Right lobe of liver (tissue), 6 donors: ENCODE results near the gene CPA2. TPM values are rescaled to one million over a fixed set of nuclear protein-coding genes. Genes with fewer than 3 reads are reported as not detected.

Source experiments
- ATAC-seq, 4 donors: fragments of 200-7000 bp; cut with Tn5 transposase; one replicate each; pipeline ENCODE4 v1.9.1; 2020; ENCODE audit warnings: mild to moderate bottlenecking in 4 of 4, moderate library complexity in 4 of 4
- DNase-seq, 3 donors: peaks; one replicate each; pipeline ENCODE4 v3.0.0-alpha.2; 2020
- H3K27ac ChIP-seq, 3 donors: fragments of 200-600 bp; one replicate each; pipeline ENCODE4 v1.8.0; 2022
- H3K27me3 ChIP-seq, 2 donors: fragments of 200-600 bp; one replicate each; pipeline ENCODE4 v1.8.0; 2022
- H3K36me3 ChIP-seq, 4 donors: fragments of 200-600 bp; sonication (generic) in 1 of 4; one replicate each; pipeline versions ENCODE4 v1.5.1 to v1.8.0; 2017 to 2022; ENCODE audit warnings: control low read depth in 1 of 4
- H3K4me1 ChIP-seq, 4 donors: fragments of 200-600 bp; sonication (generic) in 1 of 4; one replicate each; pipeline versions ENCODE4 v1.5.1 to v1.8.0; 2017 to 2022; ENCODE audit warnings: control low read depth in 1 of 4
- H3K4me3 ChIP-seq, 3 donors: fragments of 200-600 bp; one replicate each; pipeline ENCODE4 v1.8.0; 2022
- H3K9me3 ChIP-seq, 4 donors: fragments of 200-600 bp; sonication (generic) in 1 of 4; one replicate each; pipeline versions ENCODE4 v1.5.1 to v1.8.0; 2017 to 2022; ENCODE audit warnings: control low read depth in 1 of 4
- CTCF ChIP-seq, 4 donors: fragments of 200-600 bp in 3 of 4; fragments of 450-650 bp in 1 of 4; IDR thresholded peaks; one replicate each; pipeline versions ENCODE4 v1.5.1 to v1.8.0; 2016 to 2022; ENCODE audit warnings: antibody characterized with exemption in 4 of 4, mild to moderate bottlenecking in 2 of 4
- POLR2A ChIP-seq: fragments of 450-650 bp; IDR thresholded peaks from one replicate; pipeline ENCODE4 v1.6.1; 2017; ENCODE audit warnings: antibody characterized with exemption, mild to moderate bottlenecking
- WGBS: methylation state at CpG from one replicate; pipeline ENCODE4 v1.1.6; 2018; ENCODE audit warnings: low coverage, low lambda C conversion rate; ENCODE audit not compliant: insufficient coverage; ENCODE audit errors: missing lambda C conversion rate; 5-methylcytosine and 5-hydroxymethylcytosine counted together
- intact Hi-C, 2 donors: fragments of 100-400 bp; cut with DNase I; formaldehyde crosslinking; loops; one replicate each; pipeline versions ENCODE4 v1.11.2 to v1.14.1; 2022
- total RNA-seq, 6 experiments: library from RNA; depleted of rRNA in 2 of 6; stranded (reverse); fragments of >200 nt in 2 of 6; fragmentation: NEBNext Ultra II Directional in 3 of 6; extraction: Animal tissue kit (Norgen Biotek cat#: 25700) in 3 of 6; gene quantifications; one replicate each; pipeline versions ENCODE4 v1.1.0 to v1.2.4, GENCODE V29; 2016 to 2023
- donor health status: DM: no; HTN: yes; CAD: no.
- donor health status: DM: no; HTN: no; CAD: no.
- donor health status: DM: no; HTN: no; CAD: no.
- donor health status: DM: no; HTN: yes; CAD: no.
- donor health status: DM: no; HTN: yes; CAD: no.

CPA2 gene
- total RNA-seq, 6 experiments from 2014 or later = not detected

GRCh38 chr7:130274296-130274695 is 7.6 kb downstream of the CPA2 start:
- Histone ChIP-seq H3K36me3 (no peaks in the 10 kb centered on the region), H3K4me1 (no peaks in the 10 kb centered on the region), H3K27ac (no peak overlapping the region), H3K9me3 (no peaks in the 10 kb centered on the region), H3K4me3 (no peak overlapping the region), H3K27me3 (peaks cover 0 to 7% of the 10 kb centered on the region in 2 donors)
- TF ChIP-seq POLR2A (no peak), CTCF (IDR thresholded peaks at IDR 0.05) (no peak)
- no peak for DNase-seq
- no peak for ATAC-seq
- WGBS = 33% methylated on average over 1 of the region's 1 CpG
- intact Hi-C loops = no loop called here

GRCh38 chr7:130274983-130275591 is 8.4 kb downstream of the CPA2 start:
- intact Hi-C loops = no loop called here
- no peak for DNase-seq
- Histone ChIP-seq H3K4me3 (no peak overlapping the region), H3K4me1 (no peaks in the 10 kb centered on the region), H3K36me3 (no peaks in the 10 kb centered on the region), H3K27me3 (peaks cover 0 to 7% of the 10 kb centered on the region in 2 donors), H3K27ac (no peak overlapping the region), H3K9me3 (no peaks in the 10 kb centered on the region)
- WGBS = 47% methylated on average over 9 of the region's 11 CpGs
- ATAC-seq = no peak
- TF ChIP-seq CTCF (IDR thresholded peaks at IDR 0.05) (no peak), POLR2A (no peak)

GRCh38 chr7:130275826-130276297 is 9.2 kb downstream of the CPA2 start:
- H3K27me3 ChIP-seq = peaks cover 0 to 7% of the 10 kb centered on the region in 2 donors
- intact Hi-C loops = no loop called here
- no peak for ATAC-seq
- H3K4me3 ChIP-seq = no peak overlapping the region
- 73% methylated on average over 5 of the region's 5 CpGs for WGBS
- TF ChIP-seq CTCF (IDR thresholded peaks at IDR 0.05) (no peak), POLR2A (no peak)
- H3K9me3 ChIP-seq = no peaks in the 10 kb centered on the region
- no peaks in the 10 kb centered on the region for H3K4me1 ChIP-seq
- no peak overlapping the region for H3K27ac ChIP-seq
- no peaks in the 10 kb centered on the region for H3K36me3 ChIP-seq
- no peak for DNase-seq

GRCh38 chr7:130276796-130277762 is 10.4 kb downstream of the CPA2 start:
- DNase-seq = no peak
- WGBS = 59% methylated on average over 8 of the region's 10 CpGs
- no peak overlapping the region for H3K27ac ChIP-seq
- H3K36me3 ChIP-seq = no peaks in the 10 kb centered on the region
- intact Hi-C loops = no loop called here
- H3K4me3 ChIP-seq = no peak overlapping the region
- no peak for ATAC-seq
- TF ChIP-seq CTCF (IDR thresholded peaks at IDR 0.05) (no peak), POLR2A (no peak)
- H3K27me3 ChIP-seq = peaks cover 0 to 7% of the 10 kb centered on the region in 2 donors
- no peaks in the 10 kb centered on the region for H3K4me1 ChIP-seq
- H3K9me3 ChIP-seq = no peaks in the 10 kb centered on the region
